Central memory CD4-positive, alpha-beta T cell (primary cell): ENCODE data around the gene ATF3.
"Not testable (repeated sequence)": the region's sequence is repeated elsewhere in the genome, so short reads cannot be mapped to it uniquely, and the experiment has no call there.

ENCODE experiments used
- DNase-seq: peaks from one replicate; pipeline ENCODE4 v3.0.0; 2022

Gene ATF3

DNA sequence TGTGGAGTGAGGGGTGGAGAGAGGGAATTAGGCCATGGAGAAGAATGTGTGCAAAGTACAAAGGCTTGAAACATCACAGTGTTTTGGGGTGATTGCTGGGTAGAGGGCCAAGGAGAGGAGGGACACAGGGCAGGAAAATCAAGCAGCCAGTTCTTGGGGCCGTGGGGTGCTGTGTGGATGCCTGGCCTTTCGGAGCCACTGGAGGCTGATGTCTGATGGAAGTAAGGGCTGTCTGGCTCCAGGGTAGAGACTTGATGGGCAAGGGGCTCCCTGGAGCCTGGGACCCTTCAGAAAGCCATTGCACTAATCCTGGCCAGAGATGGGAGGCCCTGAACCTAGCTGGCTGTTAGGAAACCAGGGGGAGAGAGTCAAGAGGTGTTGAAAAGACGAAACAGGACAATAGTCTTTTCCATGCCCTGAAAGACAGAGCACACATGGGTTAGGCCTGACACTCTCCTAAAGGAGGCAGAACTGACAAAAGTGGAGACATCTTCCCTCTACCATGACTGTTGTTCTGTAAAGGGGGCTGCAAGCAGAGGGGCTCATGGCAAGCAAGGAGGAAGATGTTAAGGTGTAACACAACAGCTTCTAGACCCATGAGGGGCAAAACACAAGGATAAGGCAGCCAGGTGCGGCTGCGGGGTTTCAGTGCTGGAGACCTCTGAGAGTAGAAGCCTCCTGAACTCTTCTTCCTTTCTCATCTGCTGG lies 21.0 kb downstream of the ATF3 start:
- no peak for DNase-seq

DNA sequence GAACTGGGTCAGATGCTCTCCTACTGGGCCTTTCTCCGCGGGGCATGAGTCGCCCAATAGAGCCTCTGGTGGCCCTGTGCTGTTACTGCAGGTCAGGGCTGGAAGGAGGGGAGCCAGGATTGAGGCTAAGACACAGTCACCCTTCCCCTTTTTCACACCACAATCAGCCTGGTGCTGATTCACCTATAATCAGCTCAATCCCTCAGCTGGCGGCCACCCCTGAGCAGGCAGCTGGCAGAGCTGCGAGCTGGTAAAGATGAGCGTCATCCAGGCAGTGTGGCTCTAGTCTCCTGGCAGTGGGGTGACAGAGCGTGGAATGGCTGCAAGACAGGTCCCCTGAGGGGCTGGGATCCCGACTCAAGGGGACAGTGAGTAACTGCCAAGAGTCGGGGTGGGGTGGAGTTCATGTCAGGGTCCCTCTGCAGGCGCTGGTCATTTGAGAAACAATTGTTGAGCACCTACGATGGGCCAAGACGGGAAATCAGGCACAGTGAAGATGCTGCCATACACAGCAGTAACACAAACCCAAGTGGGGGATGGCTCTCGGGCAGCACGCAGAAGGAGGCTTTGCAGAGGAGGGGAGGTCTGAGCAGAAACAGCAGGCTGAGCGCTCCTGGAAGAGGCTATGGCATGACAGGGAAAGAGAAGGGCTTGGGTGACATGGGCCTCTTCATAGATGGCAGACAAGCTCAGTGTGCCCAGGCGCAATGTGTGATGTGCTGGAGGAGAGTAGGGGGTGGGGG lies 21.8 kb downstream of the ATF3 start:
- peak; percentile 40 for DNase-seq

DNA sequence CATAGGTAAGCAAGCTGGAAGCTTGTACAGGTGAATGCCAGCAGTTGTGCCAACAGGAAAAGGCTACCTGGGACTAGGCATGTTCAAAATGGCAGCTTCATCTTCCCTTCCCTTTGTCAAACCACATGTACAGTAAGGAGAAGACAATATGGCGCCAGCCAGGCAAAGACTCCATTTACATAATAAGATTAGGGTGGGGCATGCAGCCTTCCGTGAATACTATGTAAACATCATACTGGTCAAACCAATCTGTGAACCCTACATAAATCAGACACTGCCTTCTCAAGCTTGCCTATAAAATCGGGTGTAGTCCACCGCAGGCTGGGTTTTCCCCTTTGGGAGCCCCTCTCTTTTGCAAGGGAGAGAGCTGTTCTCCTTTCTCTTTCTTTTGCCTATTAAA lies 24.6 kb downstream of the ATF3 start:
- DNase-seq = no peak

DNA sequence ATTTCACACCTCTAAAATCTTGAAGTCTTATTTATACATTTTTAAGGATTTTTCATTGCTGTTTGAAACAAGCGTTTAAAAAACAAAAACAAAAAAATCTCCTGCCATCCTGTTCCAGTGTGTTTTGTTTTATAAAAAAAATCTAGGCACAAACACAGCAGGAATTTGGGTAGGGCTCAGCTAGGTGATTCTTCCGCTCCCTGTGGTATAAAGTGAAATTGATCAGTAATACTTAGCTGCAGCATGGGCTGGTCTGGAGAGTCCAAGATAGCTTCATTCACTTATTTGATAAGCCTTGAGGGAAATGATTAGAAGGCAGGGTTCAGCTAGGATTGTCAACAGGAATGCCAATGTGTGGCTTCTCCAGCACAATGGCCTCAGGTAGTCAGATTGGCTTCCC lies 25.7 kb downstream of the ATF3 start:
- DNase-seq = no peak

DNA sequence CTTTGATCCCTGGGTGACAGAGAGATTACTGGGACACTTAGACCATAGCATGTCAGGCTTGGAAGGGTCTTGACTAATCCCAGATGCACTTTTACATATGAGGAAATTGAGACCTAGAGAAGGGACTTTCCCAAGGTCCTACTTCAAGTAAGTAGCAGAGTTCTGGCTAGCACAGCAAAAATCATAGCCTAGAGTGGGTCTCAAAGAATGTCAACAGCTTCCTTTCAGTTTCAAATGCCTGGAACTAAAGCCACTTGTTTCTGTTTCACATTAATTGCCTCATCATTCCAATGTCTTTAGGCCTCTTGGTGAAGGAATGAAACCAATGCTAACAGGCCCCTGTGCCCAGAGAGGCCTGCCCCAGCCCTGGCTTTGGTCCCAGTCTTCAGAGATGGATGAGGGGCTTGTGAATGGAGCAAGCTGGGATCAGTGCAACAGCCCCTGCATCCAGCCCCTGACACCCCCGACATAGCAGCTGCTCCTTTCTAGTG lies 26.6 kb downstream of the ATF3 start:
- DNase-seq = no peak

DNA sequence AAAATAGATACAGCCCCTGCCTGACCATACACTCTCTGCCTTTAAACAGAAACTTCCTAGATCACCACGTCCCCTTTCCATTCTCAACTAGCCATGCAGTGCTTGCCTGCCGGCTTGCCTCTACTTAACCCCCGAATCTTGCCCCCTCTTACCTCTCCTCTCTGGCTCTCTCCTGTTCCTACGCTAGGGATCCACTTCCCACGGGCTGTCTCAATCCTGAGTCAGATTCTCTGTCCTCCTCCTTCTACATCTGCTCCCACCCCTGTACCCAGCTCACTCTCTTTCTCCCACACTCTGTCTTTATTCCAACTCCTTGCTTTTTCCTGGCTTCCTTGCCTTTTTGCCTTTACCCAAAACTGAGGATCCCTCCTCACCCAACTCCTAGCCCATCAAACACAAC lies 29.3 kb downstream of the ATF3 start:
- DNase-seq = no peak

DNA sequence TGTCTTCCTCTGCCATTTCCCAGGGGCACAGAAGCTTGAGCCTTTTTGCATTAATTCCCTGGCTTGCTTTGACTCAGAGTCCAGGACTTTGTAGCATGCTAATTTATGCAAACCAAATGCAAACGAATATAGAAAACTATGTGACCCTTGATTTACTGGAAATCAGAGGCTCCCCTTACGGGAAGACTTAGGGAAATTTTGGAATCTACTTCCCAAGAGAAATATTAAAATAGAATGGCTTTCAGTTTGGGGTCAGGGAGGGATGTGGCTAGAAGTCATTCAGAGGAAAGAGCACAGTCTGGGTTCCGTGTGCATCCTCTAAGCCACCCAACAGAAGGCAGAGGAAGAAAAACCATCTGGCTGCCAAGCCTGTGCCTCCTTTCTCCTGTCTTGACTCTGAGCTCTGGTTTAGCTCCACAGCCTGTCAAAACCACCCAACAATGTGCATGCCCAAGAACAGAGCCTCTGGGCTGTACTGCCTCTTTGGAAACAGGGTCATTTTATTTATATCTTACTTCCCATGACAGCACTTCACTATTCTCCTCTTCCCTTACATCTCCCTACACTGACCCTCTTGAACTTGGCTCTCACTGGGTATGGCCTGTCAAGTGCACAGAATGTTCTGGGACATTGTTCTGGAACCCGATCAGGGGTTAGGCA lies 30.1 kb downstream of the ATF3 start:
- DNase-seq = no peak

DNA sequence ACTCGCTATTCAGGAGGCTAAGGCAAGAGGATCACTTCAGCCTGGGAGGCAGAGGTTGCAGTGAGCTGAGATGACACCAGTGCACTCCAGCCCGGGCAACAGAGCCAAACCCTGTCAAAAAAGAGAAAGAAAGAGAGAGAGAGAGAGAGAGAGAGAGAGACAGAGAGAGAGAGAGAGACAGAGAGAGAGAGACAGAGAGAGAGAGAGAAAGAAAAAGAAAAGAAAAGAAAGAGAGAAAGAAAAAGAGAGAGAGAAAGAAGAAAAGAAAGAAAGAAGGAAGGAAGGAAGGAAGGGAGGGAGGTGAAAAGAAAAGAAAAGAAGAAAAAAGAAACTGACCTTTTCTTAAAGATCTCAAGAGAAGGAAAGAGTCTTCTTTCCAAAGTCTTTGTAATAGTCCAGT lies 31.0 kb downstream of the ATF3 start:
- DNase-seq = not testable (repeated sequence)

DNA sequence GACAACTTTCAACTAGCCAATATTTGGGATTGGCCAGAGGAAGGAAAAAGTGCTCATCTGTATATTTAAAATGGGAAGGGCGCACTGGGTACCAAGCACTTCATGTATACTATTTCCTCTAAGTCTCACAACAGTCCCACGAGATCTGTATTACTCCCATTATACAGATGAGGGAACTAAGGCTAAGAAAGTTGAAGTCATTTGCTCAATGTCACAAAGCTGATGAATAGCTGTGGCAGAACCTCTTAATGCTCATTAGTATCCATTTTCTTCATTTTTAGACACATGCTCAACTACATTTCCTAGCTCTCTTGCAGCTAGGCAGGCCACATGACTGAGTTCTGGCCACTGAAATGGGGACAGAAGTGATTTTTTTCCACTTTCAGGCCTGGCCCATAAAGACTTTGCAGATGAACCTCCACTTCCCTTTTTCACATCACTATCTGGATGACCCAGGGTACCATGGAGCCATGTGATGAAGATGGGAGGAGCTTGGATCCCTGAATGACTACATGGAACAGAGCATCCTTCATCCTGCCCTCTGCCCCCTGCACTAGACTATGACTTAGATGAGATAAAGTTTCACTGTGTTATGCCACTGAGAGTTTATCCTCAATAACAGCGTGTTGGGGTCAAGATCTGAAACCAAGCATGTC lies 31.8 kb downstream of the ATF3 start:
- no peak for DNase-seq

DNA sequence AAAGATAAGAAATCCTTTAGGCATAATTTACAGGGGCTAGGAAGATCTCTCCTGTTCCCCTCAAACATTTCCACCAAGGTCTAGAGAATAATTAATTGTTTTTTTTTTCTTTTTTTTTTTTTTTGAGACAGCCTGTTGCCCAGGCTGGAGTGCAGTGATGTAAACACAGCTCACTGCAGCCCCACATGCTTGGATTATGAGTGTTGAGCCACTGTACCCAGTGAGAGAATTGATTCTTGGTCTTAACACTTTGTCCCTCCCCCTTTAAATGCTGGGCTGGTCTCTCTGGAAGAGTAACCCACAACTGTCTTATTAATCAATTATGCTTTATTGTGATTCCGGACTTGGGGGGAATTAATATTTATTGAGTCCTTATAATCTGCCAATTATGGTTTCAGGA lies 33.4 kb downstream of the ATF3 start:
- no peak for DNase-seq

DNA sequence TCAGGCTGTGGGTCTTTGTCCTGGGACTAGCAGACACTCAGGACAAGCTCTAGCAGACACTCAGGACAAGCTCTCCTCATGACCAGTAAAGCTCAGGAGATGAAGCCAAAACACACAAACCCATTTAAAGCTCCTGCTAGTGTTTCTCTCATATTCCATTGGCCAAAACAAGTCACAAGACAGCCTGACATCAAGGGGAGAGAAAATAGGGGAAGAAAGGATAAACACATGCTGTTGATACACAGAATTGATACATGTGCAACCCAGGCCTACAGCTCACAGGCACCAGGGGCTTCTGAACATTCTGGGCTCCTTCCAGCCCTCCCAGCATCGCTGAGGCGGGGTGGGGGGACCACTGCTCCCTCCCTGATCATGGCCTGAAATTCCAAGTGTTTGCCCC lies 35.3 kb downstream of the ATF3 start:
- DNase-seq = no peak

DNA sequence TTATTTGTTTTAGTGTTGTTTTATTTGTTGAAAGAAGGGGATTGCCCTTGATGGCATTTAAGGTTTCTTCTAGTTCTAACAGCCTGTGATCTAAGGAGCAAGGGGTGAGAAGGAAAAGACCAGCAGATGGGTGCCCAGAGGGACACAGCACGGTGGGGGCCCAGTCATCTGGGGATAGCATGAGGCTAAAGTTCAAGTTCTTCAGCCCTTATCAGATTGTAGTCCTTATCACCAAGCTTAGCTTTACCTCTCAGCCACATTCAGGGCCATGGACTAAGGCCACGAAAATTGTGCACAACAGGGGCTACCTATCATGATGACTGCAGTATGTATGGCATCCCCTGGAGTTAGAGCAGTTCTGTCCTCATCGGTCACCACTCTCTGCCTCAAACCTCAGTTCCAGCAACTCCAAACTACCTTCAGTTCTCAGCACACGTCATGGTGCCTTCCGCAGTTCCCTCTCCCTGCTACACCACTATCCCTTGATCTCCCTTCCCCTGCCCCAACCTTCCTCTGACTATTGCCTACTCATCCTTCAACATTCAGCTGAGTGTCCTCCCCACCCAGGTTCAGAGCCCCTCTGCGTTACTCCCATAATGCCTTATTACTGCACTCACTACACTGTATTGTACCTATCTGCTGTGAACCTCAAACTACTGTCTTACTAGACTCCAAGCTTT lies 36.4 kb downstream of the ATF3 start:
- no peak for DNase-seq

DNA sequence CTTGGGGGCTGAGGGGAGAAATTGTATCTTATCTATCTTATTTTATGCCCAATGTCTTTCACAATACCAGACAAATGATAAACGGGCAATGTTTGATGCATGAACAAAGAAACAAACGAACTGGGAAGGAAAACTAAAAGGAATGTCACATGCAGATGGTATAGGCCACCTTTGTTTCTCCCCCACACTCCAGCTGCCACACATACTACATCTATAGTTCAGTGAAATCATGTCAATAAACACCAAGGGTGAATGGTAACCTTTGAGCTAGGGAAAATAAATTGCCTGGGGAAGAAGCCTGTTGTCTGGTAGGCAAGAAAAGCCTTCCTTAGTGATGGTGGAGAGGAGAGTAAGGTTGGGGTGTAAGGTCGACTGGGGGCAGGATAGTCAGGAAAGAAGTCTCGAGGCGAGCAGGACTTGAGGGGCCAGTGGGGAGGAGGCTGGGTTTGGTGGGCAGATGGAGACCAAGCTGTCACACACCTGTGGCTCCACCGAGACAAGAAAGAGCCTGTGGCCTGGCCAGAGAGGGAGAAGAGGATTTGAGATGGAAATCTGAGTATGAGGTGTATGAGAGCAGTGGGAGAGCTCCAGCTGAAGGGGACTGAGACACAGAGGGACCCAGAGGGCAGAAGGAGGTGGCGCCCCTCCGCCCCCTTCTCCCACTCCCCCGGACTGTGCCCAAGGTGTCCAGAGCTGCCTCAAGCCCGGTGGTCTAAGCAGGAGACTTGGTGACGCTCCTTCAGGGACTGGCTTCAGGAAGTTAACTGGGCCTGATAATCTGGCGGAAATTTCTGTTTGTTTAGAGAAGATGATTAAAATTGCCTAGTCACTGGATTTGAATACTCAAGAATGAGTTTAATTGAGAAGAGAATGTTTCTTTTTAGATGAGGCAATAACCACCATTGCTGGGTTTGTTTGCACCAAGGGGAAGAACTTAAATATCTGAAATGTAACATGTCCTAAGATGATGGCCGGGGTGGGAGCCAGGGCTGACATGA lies 37.3 kb downstream of the ATF3 start:
- no peak for DNase-seq

DNA sequence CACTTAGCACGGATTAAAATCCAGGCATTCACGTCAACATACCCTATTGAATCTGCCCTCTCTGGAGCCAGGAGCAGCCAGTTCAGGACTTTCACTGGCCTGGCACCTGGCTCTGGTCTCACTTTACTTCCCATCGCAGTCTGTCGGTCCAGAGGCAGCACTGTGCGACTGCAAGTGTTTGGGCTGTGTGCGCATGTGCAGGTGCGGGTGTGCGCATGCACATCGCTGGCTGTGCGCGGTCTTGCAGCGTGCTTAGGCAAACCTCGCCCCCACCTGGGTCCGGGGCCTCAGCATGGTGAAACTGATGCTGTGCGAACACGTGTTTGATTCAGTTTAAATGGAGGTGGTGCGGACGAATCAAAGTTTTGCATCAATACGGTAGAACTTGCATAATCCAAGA lies 38.0 kb downstream of the ATF3 start:
- DNase-seq = no peak

DNA sequence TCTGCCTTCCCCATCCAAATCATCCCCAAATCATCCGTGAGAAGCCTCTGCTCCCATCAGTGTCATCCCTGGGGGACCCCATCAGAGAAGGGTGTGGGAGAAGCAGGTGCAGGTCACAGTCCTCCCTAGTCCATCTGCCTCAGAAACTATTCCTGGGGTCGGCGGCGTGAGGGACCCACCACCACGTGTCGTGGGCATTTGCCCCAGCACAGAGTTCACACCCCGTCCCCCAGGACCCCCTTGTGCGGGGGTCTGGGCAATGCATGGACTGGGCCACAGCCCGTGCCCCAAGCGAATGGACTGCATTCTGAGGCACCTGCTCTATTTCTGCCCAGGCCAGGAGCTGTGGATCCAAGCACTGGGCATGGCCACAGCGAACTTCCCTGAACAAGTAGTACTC lies 38.4 kb downstream of the ATF3 start:
- no peak for DNase-seq

DNA sequence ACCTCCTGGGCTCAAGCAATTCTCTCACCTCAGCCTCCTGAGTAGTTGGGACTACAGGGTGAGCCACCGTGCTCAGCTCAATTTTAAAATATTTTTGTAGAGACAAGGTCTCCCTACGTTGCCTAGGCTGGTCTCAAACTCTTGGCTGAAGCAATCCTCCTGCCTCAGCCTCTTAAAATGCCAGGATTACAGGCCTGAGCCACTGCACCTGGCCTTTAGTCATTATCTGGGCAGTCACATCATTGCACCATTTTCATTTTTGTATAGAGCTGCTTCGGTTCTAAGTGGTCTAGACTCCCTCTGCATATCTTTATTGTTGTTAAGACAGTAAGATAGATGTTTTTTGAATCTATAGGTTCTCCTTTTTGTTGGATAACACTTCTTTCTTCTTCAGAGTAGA lies 39.9 kb downstream of the ATF3 start:
- DNase-seq = no peak

DNA sequence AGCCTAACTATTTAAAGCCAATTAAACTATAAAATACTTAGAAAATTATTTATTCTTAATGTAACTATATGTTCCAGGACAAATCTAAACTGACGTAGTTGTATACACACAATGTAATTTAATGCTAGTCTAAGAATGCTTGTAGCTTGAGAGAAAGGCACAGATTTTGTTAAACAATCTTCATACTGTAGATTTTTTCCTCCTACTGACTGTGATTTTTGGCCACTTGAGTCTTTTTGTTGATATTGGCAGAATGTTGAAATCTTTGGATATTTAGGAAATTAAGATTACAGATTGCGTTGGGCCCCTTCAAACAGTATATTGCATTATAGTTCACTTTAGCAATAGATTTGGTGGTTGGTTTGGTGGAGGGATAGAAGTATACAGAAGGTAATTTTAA lies 40.5 kb downstream of the ATF3 start:
- DNase-seq = no peak

DNA sequence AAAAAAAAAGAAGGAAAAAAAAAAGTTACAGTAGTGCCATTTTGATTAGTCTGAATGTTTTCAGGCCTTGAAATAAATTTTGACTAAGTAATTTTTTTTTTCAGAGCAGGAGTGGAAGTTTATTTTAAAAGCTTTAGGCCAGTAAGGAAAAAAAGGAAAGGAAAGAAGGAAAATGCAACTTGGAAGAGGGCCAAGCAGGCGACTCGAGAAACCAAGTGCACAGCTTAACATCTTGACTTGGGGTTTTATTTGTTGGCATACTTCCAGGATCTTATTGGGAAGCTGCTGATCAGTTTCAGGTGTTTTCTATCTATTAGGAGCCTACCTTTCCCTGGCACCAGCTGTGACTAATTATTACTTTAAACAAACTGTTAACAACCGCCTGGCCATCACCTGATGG lies 41.7 kb downstream of the ATF3 start:
- DNase-seq = no peak

DNA sequence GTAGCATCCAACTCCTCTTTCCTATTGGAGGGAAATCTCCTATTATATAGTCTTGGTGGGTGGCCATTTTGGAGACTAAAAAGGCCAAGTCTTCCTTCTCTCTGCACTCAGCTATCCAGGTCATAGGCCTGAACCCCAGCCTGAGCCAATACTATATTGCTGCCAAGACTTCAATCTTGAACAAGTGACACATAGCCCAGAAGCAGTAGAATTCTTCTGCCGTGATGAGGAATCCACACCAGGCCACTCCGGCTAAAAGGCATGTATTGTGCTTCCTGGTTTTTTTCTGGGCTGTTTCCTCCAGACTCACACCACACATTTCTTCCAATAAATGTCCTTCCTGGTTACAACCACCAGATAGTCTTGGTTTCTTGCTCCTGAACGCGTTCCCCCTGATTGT lies 43.0 kb downstream of the ATF3 start:
- DNase-seq = no peak

DNA sequence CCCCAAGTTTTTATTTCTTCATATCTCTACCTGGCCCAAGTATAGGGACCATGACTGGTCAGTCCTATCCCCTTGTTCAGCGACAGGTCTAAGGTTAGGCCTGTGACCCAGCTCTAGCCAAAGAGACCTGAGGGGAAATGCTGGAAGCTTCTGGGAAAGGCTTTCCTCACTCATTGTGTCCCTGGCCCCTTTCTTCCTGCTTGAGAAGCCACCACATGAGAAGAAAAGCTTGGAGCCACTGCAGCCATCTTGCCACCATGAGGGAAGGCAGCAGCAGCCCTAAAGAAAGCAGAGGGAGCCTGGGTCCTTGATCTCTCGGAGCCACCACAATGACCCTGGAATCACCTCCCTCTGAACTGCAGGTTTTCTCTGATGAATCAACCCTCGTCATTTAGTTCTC lies 43.4 kb downstream of the ATF3 start:
- no peak for DNase-seq

DNA sequence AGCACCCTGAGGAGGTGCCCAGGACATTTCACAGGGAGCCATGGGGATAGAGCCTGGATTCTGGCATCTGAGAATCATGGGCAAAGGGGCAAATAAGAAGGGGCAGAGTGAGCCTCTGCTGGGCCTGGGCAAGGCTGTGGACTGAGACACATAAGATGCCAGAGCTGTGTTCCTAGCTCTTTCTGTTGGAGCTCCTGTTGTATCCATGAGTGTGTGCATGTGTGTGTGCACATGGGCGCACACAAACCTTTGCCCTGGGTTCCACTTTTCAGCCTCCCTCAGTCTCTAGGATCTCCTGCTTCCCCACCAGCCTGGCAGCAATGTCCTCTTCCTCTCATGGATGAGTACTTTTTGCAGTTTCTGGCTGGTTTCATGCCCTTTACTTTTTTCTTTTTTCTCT lies 44.0 kb downstream of the ATF3 start:
- DNase-seq = no peak
